ENCODE data around the gene AZI2. TPM values are rescaled to one million over a fixed set of nuclear protein-coding genes. Genes with fewer than 3 reads are reported as not detected.

AZI2 gene
- total RNA-seq, 1 donor from 2014 or later: 54.4 TPM

GRCh38 chr3:28294667-28295413, 53.8 kb downstream of the AZI2 start:
- H3K36me3 Mint-ChIP-seq (ENCODE audit: unreplicated experiment): no peaks in the 10 kb centered on the region
- TF ChIP-seq, protein P1, sequence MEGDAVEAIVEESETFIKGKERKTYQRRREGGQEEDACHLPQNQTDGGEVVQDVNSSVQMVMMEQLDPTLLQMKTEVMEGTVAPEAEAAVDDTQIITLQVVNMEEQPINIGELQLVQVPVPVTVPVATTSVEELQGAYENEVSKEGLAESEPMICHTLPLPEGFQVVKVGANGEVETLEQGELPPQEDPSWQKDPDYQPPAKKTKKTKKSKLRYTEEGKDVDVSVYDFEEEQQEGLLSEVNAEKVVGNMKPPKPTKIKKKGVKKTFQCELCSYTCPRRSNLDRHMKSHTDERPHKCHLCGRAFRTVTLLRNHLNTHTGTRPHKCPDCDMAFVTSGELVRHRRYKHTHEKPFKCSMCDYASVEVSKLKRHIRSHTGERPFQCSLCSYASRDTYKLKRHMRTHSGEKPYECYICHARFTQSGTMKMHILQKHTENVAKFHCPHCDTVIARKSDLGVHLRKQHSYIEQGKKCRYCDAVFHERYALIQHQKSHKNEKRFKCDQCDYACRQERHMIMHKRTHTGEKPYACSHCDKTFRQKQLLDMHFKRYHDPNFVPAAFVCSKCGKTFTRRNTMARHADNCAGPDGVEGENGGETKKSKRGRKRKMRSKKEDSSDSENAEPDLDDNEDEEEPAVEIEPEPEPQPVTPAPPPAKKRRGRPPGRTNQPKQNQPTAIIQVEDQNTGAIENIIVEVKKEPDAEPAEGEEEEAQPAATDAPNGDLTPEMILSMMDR (IDR thresholded peaks at IDR 0.05; ENCODE audit: partially characterized antibody, unreplicated experiment): no peak
- no peak overlapping the region for H3K27ac Mint-ChIP-seq (ENCODE audit: unreplicated experiment)
- peaks cover 2% of the 10 kb centered on the region for H3K27me3 Mint-ChIP-seq (ENCODE audit: unreplicated experiment)
- H3K9me3 Mint-ChIP-seq (ENCODE audit: unreplicated experiment): no peaks in the 10 kb centered on the region
- H3K4me1 Mint-ChIP-seq (ENCODE audit: low read depth, unreplicated experiment): no peaks in the 10 kb centered on the region
- DNase-seq: no peak
- no peak overlapping the region for H3K4me3 Mint-ChIP-seq (ENCODE audit: unreplicated experiment)

GRCh38 chr3:28292622-28293021, 56.0 kb downstream of the AZI2 start:
- Mint-ChIP-seq H3K4me1 (ENCODE audit: low read depth, unreplicated experiment) (no peaks in the 10 kb centered on the region), H3K27me3 (ENCODE audit: unreplicated experiment) (peaks cover 2% of the 10 kb centered on the region), H3K27ac (ENCODE audit: unreplicated experiment) (no peak overlapping the region), H3K36me3 (ENCODE audit: unreplicated experiment) (no peaks in the 10 kb centered on the region), H3K9me3 (ENCODE audit: unreplicated experiment) (no peaks in the 10 kb centered on the region), H3K4me3 (ENCODE audit: unreplicated experiment) (no peak overlapping the region)
- no peak for DNase-seq
- TF ChIP-seq, protein P1 (IDR thresholded peaks at IDR 0.05; ENCODE audit: partially characterized antibody, unreplicated experiment): no peak

GRCh38 chr3:28291577-28291976, 57.0 kb downstream of the AZI2 start:
- H3K4me1 Mint-ChIP-seq (ENCODE audit: low read depth, unreplicated experiment): no peaks in the 10 kb centered on the region
- H3K27me3 Mint-ChIP-seq (ENCODE audit: unreplicated experiment): peaks cover 2% of the 10 kb centered on the region
- no peaks in the 10 kb centered on the region for H3K36me3 Mint-ChIP-seq (ENCODE audit: unreplicated experiment)
- H3K27ac Mint-ChIP-seq (ENCODE audit: unreplicated experiment): no peak overlapping the region
- H3K9me3 Mint-ChIP-seq (ENCODE audit: unreplicated experiment): no peaks in the 10 kb centered on the region
- H3K4me3 Mint-ChIP-seq (ENCODE audit: unreplicated experiment): no peak overlapping the region
- DNase-seq: no peak
- TF ChIP-seq, protein P1 (IDR thresholded peaks at IDR 0.05; ENCODE audit: partially characterized antibody, unreplicated experiment): no peak

GRCh38 chr3:28290863-28291300, 57.7 kb downstream of the AZI2 start:
- H3K4me1 Mint-ChIP-seq (ENCODE audit: low read depth, unreplicated experiment): no peaks in the 10 kb centered on the region
- peaks cover 2% of the 10 kb centered on the region for H3K27me3 Mint-ChIP-seq (ENCODE audit: unreplicated experiment)
- no peak for DNase-seq
- TF ChIP-seq, protein P1 (IDR thresholded peaks at IDR 0.05; ENCODE audit: partially characterized antibody, unreplicated experiment): no peak
- no peaks in the 10 kb centered on the region for H3K36me3 Mint-ChIP-seq (ENCODE audit: unreplicated experiment)
- H3K9me3 Mint-ChIP-seq (ENCODE audit: unreplicated experiment): no peaks in the 10 kb centered on the region
- H3K4me3 Mint-ChIP-seq (ENCODE audit: unreplicated experiment): no peak overlapping the region
- H3K27ac Mint-ChIP-seq (ENCODE audit: unreplicated experiment): no peak overlapping the region

- no peaks in the 10 kb centered on the region for H3K4me1 Mint-ChIP-seq (ENCODE audit: low read depth, unreplicated experiment)
- H3K9me3 Mint-ChIP-seq (ENCODE audit: unreplicated experiment): no peaks in the 10 kb centered on the region
These were observed 61.6 kb downstream of the AZI2 start for GRCh38 chr3:28287046-28287445.

More at GRCh38 chr3:28287046-28287445, 61.6 kb downstream of the AZI2 start:
- Mint-ChIP-seq H3K4me3 (ENCODE audit: unreplicated experiment) (no peak overlapping the region), H3K27me3 (ENCODE audit: unreplicated experiment) (peaks cover 2% of the 10 kb centered on the region), H3K27ac (ENCODE audit: unreplicated experiment) (no peak overlapping the region), H3K36me3 (ENCODE audit: unreplicated experiment) (no peaks in the 10 kb centered on the region)
- DNase-seq: no peak
- TF ChIP-seq, protein P1 (IDR thresholded peaks at IDR 0.05; ENCODE audit: partially characterized antibody, unreplicated experiment): no peak
